Keratinocyte (primary cell): ENCODE data around the gene MX2. TPM values are rescaled to one million over a fixed set of nuclear protein-coding genes. Genes with fewer than 3 reads are reported as not detected.

Source experiments
- DNase-seq: peaks from one replicate; pipeline ENCODE4 v3.0.0-alpha.2; 2011; ENCODE audit warnings: low read depth, missing footprints, low spot score
- FAIRE-seq: peaks from 2 replicates; lab custom pipeline; 2011; peaks lifted over from hg19 to GRCh38; lab: Jason Lieb, UNC
- H2AFZ ChIP-seq: 2 replicates; pipeline ENCODE4 v1.6.0; 2012; ENCODE audit warnings: low read length, control low read depth, inconsistent platforms; ENCODE audit not compliant: control insufficient read depth
- H3K27ac ChIP-seq: 2 replicates; pipeline ENCODE4 v1.5.1; 2011; ENCODE audit warnings: low read length; ENCODE audit not compliant: control insufficient read depth, insufficient read depth
- H3K27me3 ChIP-seq: 3 replicates; pipeline ENCODE4 v1.6.0; 2011; ENCODE audit warnings: low read length; ENCODE audit not compliant: control insufficient read depth, insufficient read depth; ENCODE audit errors: extremely low read depth
- H3K36me3 ChIP-seq, 2 experiments: 2 replicates in 1 of 2; 3 replicates in 1 of 2; pipeline ENCODE4 v1.5.1; 2011; ENCODE audit warnings: low read length in 2 of 2, mild to moderate bottlenecking in 1 of 2; ENCODE audit not compliant: control insufficient read depth in 2 of 2, insufficient read depth in 2 of 2; ENCODE audit errors: extremely low read depth in 1 of 2
- H3K4me1 ChIP-seq: 3 replicates; pipeline ENCODE4 v1.5.1; 2011; ENCODE audit warnings: low read length; ENCODE audit not compliant: control insufficient read depth, insufficient read depth; ENCODE audit errors: extremely low read depth
- H3K4me2 ChIP-seq: 3 replicates; pipeline ENCODE4 v1.6.0; 2011; ENCODE audit warnings: low read depth, low read length; ENCODE audit not compliant: control insufficient read depth, insufficient read depth; ENCODE audit errors: extremely low read depth
- H3K4me3 ChIP-seq, 3 experiments: fragments of 200-600 bp in 1 of 3; sonication (generic) in 1 of 3; 2 replicates in 2 of 3; 3 replicates in 1 of 3; pipeline ENCODE4 v1.5.1; 2011 to 2016; ENCODE audit warnings: low read length in 3 of 3, mild to moderate bottlenecking in 3 of 3, control low read depth in 2 of 3, inconsistent platforms in 1 of 3, low read depth in 1 of 3, mixed read lengths in 1 of 3, mixed run types in 1 of 3, moderate library complexity in 1 of 3; ENCODE audit not compliant: control insufficient read depth in 2 of 3, insufficient read depth in 2 of 3; ENCODE audit errors: extremely low read depth in 1 of 3
- H3K79me2 ChIP-seq: 2 replicates; pipeline ENCODE4 v1.6.0; 2012; ENCODE audit warnings: low read length; ENCODE audit not compliant: control insufficient read depth, insufficient read depth
- H3K9ac ChIP-seq: 3 replicates; pipeline ENCODE4 v1.6.0; 2011; ENCODE audit warnings: low read length; ENCODE audit not compliant: control insufficient read depth, insufficient read depth; ENCODE audit errors: extremely low read depth
- H3K9me1 ChIP-seq: 3 replicates; pipeline ENCODE4 v1.6.0; 2011; ENCODE audit warnings: low read length; ENCODE audit not compliant: control insufficient read depth, insufficient read depth; ENCODE audit errors: extremely low read depth
- H3K9me3 ChIP-seq: 2 replicates; pipeline ENCODE4 v1.5.1; 2012; ENCODE audit warnings: low read depth, low read length; ENCODE audit not compliant: control insufficient read depth
- H4K20me1 ChIP-seq: 3 replicates; pipeline ENCODE4 v1.6.0; 2011; ENCODE audit warnings: low read length; ENCODE audit not compliant: control insufficient read depth, insufficient read depth; ENCODE audit errors: extremely low read depth
- CTCF ChIP-seq, 3 experiments: IDR thresholded peaks in 1 of 3; conservative IDR thresholded peaks in 1 of 3; optimal IDR thresholded peaks in 1 of 3; 2 replicates in 2 of 3; 3 replicates in 1 of 3; pipeline versions ENCODE3 to v1.5.1; 2011; ENCODE audit warnings: low read length in 3 of 3, mild to moderate bottlenecking in 3 of 3, moderate library complexity in 2 of 3, control low read depth in 1 of 3, inconsistent platforms in 1 of 3; ENCODE audit not compliant: insufficient read depth in 2 of 3; ENCODE audit errors: extremely low read depth in 1 of 3
- EZH2 ChIP-seq: IDR thresholded peaks from one replicate; pipeline ENCODE4 v1.6.1; 2012; ENCODE audit warnings: inconsistent platforms, mild to moderate bottlenecking, low read length, moderate library complexity
- dilution Hi-C: fragments of 300-500 bp; cut with MboI; formaldehyde crosslinking; loops from one replicate; pipeline ENCODE4 v1.7.0; 2020; ENCODE audit warnings: low sequenced_read_pairs; ENCODE audit not compliant: extremely low pct_ligation_motif_present
- polyA plus RNA-seq, 5 experiments: library from polyadenylated mRNA; depleted of rRNA in 3 of 5; stranded (reverse) in 3 of 5; stranded (forward) in 1 of 5; unstranded in 1 of 5; fragments of >200 nt; gene quantifications; 1 replicate in 1 of 5; 2 replicates in 3 of 5; 3 replicates in 1 of 5; pipeline versions ENCODE4 v1.2.1 to v1.2.3, GENCODE V29; 2011 to 2012; ENCODE audit warnings: missing spikeins in 2 of 5, low read depth in 1 of 5, low replicate concordance in 1 of 5

The MX2 gene
- polyA plus RNA-seq, 1 donor (not counting 4 experiments of a cell fraction or from before 2014, with no cell fraction given): 7.1 TPM

- no peaks in the 10 kb centered on the region for H4K20me1 ChIP-seq
- dilution Hi-C loops: no loop called here
- no peak overlapping the region for H2AFZ ChIP-seq
- no peaks in the 10 kb centered on the region for H3K9me3 ChIP-seq
- DNase-seq (no peak), FAIRE-seq (peak; percentile 52)
- H3K9me1 ChIP-seq: no peaks in the 10 kb centered on the region
- H3K4me1 ChIP-seq: peaks cover 4% of the 10 kb centered on the region
- no peaks in the 10 kb centered on the region for H3K79me2 ChIP-seq
- no peak overlapping the region for H3K4me3 ChIP-seq
- H3K27me3 ChIP-seq: peaks cover 4% of the 10 kb centered on the region
- H3K27ac ChIP-seq: no peak overlapping the region
- H3K4me2 ChIP-seq: no peak overlapping the region
- TF ChIP-seq CTCF (optimal IDR thresholded peaks at IDR 0.05 in 1 of 3, IDR thresholded peaks at IDR 0.05 in 1 of 3, conservative IDR thresholded peaks at IDR 0.05 in 1 of 3; ENCODE audit: extremely low read depth in 1 of 3, insufficient read depth in 2 of 3, low read length in 3 of 3) (no peak), EZH2 (no peak)
- no peak overlapping the region for H3K9ac ChIP-seq
- no peaks in the 10 kb centered on the region for H3K36me3 ChIP-seq
These were observed 34.8 kb downstream of the MX2 start for GRCh38 chr21:41396558-41397075.

DNA sequence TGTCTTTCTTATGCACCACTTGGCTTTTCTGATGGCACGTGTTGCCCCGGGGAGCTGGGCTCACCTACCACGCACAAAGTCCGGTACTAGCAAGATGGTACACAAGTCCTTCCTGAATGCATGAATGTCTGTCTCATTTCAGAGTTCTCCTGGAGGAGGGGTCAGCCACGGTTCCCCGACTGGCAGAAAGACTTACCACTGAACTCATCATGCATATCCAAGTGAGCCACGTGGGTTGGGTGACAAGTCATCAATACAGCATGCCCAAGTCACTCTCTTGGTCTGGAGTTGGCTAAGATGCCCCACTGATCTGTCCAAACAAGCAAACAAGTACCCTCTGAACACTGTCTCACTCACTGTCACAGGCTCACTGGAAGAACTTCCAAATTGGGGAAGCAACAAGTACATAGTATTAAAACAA is 35.7 kb downstream of the MX2 start:
- no peaks in the 10 kb centered on the region for H3K79me2 ChIP-seq
- H3K4me3 ChIP-seq: no peak overlapping the region
- no peak overlapping the region for H2AFZ ChIP-seq
- no peaks in the 10 kb centered on the region for H4K20me1 ChIP-seq
- no peak overlapping the region for H3K9ac ChIP-seq
- H3K9me3 ChIP-seq: no peaks in the 10 kb centered on the region
- no peak for TF ChIP-seq EZH2
- no peak for TF ChIP-seq CTCF (optimal IDR thresholded peaks at IDR 0.05 in 1 of 3, IDR thresholded peaks at IDR 0.05 in 1 of 3, conservative IDR thresholded peaks at IDR 0.05 in 1 of 3; ENCODE audit: extremely low read depth in 1 of 3, insufficient read depth in 2 of 3, low read length in 3 of 3)
- DNase-seq (no peak), FAIRE-seq (no peak)
- H3K4me1 ChIP-seq: peaks cover 4% of the 10 kb centered on the region
- H3K36me3 ChIP-seq: no peaks in the 10 kb centered on the region
- no peak overlapping the region for H3K27ac ChIP-seq
- H3K9me1 ChIP-seq: no peaks in the 10 kb centered on the region
- no peak overlapping the region for H3K4me2 ChIP-seq
- dilution Hi-C loops: no loop called here
- peaks cover 4% of the 10 kb centered on the region for H3K27me3 ChIP-seq
